NOMO-1 treated with dmso at 0.1 percent for 144 hours (cell line): ENCODE measurements around the gene A3GALT2.
A peak's percentile ranks its signal among the peaks of the same experiment; 100 is the strongest.
"Not testable (repeated sequence)": the region's sequence is repeated elsewhere in the genome, so short reads cannot be mapped to it uniquely, and the experiment has no call there.

ENCODE experiments used
- DNase-seq: peaks from one replicate; lab custom pipeline; 2025; ENCODE audit not compliant: unreplicated experiment; lab: John Stamatoyannopoulos, UW

Gene A3GALT2

DNA sequence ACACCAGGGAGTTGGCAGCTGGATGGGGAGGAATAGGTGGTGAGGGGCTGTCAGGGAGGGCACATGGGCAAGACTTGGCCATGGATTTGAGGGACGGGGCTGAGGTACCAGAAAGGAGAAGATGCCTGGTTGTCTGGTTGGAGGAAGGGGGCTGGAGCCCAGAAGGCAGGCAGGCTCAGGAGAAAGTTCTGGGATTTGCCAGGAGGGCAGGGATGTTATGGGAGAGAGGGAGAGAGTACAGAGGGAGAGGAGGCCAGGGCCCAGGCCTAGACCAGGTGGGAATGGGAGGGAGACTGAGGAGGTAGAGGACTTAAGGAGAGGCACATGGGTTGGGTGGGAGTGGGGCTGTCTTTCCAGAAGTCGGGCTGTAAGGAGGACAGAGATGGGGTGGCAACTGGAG lies 4.3 kb downstream of the A3GALT2 start:
- DNase-seq: no peak

DNA sequence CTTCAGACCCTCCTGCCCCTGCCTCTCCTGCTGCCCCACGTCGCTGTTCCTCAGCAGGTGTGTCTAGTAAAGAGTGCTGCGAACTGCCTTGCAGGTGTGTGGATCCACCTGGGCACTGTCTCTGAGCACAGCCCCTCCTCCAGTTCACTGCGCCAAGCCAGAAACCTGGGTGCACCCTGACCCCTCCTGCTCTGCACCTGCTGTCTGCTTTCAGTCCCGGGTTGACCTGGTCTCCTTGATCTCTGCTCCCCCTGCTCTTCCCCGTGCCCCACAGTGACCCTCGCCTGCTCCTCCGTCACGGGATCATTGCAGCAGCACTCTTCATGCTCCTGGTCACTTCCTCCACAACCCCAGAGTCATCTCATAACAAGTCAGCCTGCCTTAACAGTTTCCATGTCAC lies 6.5 kb downstream of the A3GALT2 start:
- no peak for DNase-seq

DNA sequence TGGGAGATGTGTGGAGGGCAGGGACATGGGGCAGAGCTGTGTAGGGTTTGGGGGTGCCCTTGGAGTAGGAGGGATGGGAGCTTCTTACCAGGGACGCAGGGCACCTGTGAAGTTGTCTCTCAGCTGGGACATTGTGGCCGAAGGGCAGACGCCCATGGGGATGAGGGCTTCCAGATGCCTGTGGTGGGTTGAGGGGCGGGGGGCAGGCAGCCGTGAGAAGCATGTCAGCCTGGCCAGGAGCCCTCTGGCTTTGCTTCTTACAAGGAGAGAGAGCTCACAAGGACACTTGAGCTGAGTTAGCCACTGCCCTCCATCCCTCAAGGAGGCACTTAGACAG lies 8.5 kb downstream of the A3GALT2 start:
- DNase-seq: no peak

DNA sequence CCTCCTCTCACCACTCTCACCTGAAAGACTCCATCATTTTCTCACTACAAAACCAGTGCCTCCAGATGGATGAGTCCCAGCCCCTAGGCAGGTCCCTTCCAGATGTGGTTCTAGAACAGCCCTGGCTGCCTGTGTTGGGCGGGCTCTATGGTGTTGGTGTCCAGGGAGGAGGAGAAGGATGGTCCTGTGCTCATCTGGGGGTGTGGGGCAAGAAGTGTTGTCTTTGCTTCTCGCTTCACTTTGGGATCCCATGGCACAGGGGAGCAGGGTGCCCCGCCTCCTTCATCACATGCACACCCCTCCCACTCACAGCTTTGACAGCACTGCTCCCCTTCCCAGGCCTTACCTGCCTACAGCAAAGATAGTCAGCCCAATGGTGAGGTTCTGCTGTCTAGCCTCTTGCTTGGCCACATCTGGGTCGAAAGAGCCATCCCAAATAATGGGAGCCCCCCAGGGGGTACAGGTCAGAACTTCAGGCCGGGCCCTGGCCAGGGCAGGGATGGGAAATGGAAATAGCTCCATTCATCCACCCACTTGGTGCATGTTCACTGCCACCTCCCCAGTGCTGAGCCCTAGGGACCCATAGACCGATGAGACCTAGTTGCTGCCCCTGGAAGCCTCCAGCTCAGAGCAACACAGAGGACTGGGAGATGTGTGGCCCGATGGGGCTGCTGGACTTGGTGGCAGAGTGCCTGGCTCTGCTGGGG lies 9.0 kb downstream of the A3GALT2 start:
- DNase-seq: no peak

DNA sequence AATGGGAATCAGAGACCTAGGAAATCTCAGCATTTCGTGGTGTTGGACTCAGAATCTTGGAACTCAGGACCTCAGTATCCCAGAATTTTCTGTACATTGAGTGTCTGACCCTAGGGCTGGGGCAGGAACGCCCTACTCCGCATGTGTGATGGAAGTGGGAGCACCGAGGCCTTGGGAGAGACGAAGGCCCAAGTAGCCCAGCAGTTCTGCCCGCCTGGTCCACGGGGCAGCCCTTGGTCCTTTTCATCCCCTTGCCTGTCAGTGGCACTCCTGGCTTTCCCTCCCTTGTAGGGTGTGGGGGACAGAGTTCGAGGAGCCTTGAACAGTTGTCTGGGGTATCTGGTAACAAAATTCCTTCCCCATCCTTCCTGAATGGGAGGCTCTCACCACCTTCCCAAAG lies 10.2 kb downstream of the A3GALT2 start:
- no peak for DNase-seq

DNA sequence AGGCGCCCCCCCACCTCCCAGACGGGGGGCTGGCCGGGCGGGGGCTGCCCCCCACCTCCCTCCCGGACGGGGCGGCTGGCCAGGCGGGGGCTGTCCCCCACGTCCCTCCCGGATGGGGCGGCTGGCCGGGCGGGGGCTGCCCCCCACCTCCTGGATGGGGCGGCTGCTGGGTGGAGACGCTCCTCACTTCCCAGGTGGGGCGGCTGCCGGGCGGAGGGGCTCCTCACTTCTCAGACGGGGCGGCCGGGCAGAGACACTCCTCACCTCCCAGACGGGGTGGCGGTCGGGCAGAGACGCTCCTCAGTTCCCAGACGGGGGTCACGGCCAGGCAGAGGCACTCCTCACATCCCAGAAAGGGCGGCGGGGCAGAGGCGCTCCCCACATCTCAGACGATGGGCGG lies 11.5 kb downstream of the A3GALT2 start:
- DNase-seq: not testable (repeated sequence)

DNA sequence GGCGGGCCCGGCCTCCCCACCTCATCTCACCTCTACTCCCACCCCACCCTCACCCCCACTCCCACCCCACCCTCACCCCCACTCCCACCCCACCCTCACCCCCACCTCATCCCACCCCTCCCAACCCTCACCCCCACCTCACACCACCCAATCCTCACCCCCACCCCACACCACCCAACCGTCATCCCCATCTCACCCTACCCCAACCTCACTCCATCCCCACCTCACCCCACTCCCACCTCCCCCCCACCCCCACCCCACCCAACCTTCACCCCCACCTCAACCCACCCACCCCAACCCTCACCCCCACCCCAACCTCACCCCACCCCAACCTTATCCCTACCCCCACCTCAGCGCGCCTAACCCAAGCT lies 13.4 kb downstream of the A3GALT2 start:
- no peak for DNase-seq

DNA sequence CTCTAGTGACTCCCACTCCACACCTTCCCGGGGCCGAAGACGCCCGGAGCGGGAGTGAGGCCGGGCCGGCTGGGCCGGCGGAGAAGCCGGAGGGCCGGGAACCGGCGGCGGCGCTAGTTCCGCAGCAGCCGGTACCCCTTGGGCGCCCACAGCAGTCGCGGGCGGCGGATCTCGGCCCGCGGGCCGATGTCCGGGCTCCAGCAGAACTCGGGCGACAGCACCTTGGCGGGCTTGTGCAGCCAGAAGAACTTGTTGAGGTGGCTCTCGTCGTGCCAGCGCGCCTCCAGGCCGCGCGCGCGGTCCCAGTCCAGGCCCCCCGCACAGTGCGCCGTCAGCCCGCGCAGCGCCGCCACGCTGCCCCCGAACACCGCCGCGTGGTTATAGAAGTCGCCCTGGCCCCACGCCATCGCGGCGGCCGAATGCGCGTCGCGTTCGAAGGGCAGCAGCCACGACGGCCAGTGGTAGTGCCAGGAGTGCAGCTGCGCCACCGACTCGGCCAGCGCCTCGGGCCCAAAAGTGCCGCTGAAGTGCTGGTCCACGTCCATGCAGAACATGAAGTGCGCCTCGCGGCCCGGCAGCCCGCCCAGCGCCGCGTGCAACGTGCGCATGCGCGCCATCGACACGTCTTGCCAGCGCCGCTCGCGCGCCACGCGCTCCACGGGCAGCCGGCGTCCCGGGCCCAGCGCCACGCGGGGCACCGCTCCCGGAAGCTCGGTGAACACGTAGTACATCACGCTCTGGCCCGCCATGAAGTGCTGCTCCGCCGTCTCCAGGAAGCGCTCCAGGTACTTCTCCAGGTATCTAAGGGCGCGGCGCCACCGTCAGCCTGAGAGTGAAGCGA lies 14.0 kb downstream of the A3GALT2 start:
- no peak for DNase-seq

DNA sequence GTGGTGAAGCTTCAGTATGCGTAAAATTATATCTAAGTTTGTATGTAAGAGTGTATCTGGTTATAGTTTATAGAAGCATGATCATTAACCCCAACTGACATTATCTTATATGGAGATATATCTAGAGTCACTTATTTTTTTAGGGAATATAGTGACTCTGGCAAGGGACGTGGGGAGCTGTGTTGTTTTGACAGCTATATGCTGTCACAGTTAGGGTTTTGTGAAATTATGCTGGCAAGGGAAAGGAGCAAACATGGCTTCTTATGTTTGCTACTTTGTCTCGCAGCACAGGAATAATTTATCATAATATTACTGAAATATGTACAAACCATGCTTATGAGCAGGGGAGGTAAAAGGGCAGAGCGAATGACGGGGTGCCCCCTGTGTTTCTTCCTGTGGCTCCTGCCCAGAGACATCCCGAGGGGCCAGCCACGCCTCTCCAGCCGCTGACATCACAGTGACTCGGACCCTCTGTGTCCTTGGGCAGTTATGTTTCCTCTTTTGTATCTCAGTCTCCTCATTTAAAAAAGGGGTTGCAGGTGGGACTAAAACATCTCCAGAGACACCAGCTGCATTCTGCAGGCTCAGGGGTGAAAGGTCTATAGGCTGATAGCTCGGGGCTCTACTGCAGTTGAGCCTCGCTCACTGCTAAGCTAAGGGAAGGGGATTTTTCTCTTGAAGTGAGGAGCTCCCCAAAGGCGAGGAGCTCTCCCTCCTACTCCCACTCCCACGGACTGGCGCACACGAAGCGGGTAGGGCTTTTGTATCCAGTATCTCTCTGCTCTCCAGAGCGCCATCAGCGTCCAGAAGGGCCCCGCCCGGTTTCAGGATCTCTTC lies 14.9 kb downstream of the A3GALT2 start:
- no peak for DNase-seq

DNA sequence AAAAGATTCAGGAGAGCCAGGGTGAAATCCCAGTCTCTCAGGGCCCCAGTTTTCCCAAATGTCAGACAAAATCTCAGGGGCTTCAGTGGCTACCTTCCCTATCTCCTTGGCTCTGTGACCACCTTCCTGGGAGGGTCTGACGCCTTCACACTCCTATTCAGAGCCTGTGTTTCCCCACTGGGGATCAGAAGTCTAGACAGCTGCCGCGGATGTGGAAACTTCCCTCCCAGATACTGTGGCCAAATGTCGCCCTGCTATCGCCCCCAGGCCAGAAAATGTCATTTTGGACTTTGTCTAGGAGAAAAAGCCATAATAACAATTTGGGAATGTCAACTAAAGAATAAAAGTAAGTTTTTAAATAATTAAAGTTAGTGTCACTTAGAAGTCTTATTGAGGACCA lies 15.9 kb downstream of the A3GALT2 start:
- no peak for DNase-seq

DNA sequence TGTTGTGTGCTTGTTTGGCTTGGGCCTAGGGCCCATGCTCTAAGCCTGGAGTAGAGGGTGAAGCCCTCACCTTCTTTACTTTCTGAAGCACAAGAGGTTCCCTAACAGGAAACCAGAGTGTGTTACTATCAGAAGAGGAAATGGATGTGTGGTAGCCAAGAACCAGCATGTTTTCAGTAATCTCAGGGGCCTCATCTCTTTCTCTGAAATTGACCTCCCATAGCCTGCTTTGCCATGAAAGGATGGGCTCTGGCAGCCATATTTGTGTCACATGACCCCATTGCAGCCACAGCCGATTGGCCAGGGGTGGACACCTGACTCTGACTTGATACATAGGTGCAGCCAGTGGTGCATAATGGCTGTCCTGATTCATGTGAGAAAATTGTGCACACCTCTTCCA lies 18.6 kb downstream of the A3GALT2 start:
- DNase-seq: no peak

DNA sequence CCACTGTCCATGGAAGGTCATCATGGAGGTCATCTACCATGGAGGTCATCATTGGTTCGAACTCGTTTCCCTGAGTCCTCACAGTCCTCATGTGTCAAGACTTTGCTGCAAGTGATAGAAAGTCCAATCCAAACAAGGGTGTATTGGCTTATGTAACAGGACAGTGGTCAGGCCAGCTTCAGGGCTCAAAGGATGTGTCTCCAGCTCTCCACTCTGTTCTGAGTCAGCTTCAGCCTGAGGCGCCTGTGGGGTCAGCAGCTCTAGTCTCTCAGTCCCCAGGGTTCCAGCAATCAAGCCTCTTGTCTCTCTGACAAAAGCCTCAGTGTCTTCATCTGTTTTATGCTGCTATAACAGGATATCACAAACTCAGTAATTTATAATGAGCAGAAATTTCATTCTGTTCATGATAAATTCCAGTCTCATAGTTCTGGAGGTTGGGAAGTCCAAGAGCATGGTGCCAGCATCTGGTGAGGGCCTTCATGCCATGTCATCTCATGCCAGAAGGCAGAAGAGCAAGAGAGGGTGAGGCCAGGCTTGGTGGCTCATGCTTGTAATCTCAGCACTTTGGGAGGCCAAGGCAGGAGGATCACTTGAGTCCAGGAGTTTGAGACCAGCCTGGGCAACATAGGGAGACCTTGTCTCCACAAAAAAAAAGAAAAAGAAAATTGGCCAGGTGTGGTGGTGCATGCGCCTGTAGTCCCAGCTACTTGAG lies 19.5 kb downstream of the A3GALT2 start:
- DNase-seq: no peak

DNA sequence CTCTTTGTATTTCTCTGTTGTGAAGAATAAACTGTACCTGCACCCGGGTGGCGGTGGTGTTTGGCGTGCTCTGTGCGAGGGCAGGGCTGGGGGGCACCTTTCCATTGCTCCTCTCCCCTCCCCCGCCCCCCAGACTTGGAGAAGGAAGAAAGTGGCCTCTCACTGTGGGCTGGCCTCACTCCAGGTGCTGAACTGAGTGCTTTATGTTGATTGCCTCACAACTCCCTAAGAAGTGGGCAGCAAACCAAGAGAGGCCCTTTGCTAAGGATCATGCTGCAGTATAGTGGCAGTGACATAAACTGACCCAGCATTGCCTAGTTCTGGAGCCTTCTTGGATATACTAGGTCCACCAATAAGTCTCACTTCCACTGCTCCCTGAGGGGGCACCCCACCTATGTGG lies 20.2 kb downstream of the A3GALT2 start:
- no peak for DNase-seq

DNA sequence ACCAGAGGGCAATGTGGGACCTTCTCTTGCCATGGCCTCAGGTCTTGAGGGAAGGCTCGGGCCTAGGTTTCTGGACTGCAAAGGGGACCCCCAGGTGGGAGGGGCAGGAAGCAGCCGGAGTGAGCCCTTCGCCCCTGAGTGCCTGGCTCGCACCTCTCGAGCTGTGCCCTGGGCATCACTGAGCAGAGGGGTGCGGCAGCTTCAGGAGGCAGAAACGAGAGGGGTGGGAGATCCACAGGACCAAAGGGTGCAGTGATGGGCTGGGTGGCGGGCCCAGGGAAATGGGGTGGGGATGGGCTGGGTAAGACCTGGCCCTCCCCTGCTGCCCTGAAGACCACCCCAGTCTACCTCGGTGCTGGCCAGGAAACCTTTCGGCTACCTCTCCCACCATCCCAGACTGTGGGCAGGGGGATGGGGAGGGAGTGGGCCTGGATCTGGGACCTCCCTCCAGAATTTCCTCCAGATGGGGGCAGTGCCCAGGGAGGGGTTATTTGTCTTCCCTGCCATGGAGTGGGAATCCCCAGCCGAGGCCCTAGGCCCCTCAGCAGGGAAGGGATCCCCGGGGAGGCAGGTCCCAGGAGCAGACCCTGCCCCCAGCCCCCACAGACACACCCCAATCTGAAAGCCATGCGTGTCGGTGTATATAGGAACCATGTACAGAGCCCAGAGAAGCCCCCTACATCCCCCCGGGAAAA lies 21.3 kb downstream of the A3GALT2 start:
- DNase-seq: no peak

DNA sequence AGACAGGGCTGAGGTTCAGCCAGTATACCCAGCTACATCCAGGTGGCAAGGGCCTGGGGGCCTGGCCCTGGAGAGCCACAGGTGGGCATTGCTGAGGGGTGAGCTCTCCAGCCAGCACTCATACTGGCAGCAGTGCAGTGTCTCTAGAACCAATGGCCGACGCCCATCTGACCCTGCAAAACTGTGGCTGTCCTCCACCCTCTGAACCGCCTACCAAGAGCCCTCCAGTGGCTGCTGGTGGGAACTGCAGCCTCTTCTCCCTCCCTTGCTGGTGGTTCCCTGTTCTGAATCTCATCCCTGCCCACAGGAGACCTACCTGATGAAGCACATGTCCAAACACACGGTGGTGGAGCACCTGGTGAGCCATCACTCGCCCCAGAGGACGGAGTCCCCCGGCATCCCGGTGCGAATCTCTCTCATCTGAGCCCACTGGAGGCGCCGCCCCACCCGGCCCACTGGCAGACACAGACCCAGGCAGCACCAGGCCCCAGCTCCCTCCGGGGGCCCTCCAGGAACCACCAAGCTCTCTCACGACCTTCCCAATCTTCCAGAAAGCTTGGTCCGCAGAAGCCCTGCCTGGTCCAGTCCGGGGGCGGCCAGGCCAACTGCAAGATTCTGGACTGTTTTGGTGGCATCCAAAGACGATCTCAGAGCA lies 22.1 kb downstream of the A3GALT2 start:
- peak; percentile 20 for DNase-seq

DNA sequence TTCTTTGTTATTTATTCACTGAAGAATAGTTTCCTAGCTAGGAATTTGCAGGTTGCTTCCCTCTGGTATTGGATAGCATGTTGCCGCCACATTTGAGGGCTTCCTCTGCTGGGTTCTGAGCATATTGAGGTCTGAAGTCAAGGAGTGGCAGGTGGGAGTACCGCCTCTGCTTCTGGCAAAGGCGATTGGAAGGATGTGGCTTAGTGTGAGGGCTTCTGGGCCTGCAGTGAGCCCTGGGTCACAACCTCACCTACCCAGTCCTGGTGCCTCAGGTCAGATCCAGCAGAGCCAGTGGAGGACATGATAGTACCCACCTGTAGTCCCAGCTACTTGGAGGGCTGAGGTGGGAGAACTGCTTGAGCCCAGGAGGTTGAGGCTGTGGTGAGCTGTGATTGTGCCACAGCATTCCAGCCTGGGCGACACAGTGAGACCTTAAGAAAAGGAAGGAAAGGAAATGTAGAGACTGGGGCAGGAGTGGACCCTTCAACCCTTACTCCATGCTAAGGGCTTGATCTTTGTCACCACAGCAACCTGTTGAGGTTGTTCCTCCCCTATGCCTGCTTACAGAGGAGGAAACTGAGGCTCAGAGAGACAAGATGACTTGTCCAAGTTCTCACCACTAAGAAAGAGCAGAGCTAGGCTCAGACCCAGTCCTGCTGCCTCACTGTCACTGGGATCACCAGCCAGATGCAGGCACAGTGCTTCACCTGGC lies 22.8 kb downstream of the A3GALT2 start:
- DNase-seq: no peak

DNA sequence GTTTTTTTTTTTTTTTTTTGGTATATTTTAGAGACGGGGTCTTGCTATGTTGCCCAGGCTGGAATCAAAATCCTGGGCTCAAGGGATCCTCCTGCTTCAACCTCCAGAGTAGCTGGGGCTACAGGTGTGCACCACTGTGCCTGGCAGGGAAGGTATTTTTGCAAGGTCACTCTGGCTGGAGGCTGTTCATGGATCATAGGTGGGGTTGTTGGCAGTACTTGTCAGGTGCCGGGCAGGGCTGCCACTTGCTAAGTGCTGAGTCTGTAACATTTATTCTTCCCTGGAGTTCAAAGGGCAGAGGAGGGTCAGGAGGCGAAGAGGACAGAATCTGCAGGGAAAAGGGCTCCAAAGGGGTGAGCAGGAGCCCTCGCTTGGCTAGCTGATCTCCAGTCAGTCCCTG lies 24.1 kb downstream of the A3GALT2 start:
- DNase-seq: no peak

DNA sequence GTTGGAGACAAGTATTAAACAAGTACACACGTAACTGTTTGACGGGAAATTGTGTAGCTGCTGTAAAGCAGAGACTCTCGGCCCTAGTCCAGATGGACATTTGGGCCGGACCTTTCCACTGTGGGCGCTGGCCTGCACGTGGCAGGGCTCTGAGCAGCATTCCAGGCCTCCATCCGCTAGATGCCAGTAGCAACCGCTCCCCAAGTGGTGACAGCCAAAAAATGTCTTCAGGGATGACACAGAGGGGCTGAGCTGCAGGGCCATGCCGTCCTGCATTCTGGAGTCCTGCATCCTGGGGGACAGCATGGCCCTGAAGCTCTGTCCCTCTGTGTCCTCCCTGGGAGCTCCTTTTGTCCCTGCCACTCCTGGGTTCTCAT lies 24.8 kb downstream of the A3GALT2 start:
- no peak for DNase-seq

DNA sequence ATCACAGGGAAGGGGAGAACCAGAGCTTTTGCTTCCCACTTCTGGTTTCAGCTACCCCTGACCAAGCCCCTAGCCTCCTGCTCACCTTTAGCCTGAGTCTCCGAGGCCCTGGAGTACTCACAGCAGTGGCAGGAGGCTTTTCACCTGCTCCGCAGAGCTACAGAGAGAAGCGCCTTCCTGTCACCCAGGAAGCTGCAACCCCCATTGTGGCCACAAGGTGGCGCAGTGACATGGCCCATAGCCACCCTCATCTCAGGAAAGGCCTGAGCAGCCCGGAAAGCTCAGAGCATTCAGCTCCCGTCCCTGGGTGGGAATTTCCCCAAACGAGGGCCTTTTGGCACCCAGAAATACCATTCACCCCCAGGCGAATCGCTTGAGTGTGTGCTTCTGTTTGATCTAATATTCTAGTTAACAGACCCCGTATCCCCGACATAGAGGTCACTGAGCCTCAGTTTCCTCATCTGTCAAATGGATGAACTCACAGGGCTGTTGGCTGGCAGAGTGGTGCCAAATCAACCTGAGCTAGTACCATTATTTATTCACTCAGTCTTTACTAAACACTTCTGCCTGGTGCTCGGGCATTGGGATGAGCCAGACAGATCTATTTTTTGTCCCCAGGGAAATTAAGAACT lies 25.3 kb downstream of the A3GALT2 start:
- DNase-seq: no peak
